ENCODE data around the gene ARHGEF38. TPM values are rescaled to one million over a fixed set of nuclear protein-coding genes. Genes with fewer than 3 reads are reported as not detected.
"Not testable (repeated sequence)": the region's sequence is repeated elsewhere in the genome, so short reads cannot be mapped to it uniquely, and the experiment has no call there.

Gene ARHGEF38
- total RNA-seq, 1 experiment from 2014 or later = not detected

- in situ Hi-C loops (cut with HindIII; ENCODE audit: low pct_unique_long_range_greater_than_20kb, low sequenced_read_pairs) = no loop called here
- peak; percentile 62 for DNase-seq (ENCODE audit: low read depth, low spot score)
These were observed 114.3 kb downstream of the ARHGEF38 start for GRCh38 chr4:105666693-105667092.

DNA sequence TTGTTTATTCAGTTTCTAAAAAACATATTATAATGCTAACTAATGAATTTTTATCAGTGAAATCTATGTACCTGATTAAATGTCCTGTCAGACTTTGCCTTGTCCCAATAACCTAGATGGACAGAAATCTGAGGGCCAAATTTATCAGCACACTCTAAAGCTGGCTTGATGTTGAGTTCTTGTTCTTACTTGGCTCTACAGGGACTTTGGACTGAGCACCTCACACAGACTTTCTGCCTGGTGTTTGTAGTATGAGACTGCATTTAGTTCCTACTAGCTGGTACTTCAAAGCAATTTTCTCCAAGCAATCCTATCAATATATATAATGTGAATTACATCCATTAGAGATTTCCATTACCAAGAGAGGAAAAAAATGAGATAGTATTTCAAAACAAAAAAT, 118.3 kb downstream of the ARHGEF38 start:
- in situ Hi-C loops (cut with HindIII; ENCODE audit: low pct_unique_long_range_greater_than_20kb, low sequenced_read_pairs) = no loop called here
- no peak for DNase-seq (ENCODE audit: low read depth, low spot score)

- no peak for DNase-seq (ENCODE audit: low read depth, low spot score)
- in situ Hi-C loops (cut with HindIII; ENCODE audit: low pct_unique_long_range_greater_than_20kb, low sequenced_read_pairs) = no loop called here
These were observed 118.9 kb downstream of the ARHGEF38 start for GRCh38 chr4:105671301-105671700.

DNA sequence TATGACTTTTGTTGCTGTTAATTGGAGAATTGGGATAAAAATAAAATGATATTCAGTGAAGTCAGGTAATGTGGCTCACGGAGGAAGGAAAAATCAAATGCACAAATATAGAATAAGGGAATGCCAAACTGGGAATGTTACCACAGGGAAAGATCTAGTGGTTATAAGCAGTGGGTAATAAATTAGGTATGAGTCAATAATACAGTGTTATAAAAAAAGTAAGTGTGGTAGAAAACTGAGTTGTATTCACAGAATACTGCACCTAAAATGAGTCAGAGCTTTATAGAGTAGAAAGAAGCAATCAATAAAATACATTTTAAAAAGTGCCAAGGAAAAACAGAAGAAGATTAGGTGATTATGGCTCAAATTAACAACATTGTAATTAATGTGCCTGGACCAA, 121.6 kb downstream of the ARHGEF38 start:
- no peak for DNase-seq (ENCODE audit: low read depth, low spot score)
- in situ Hi-C loops (cut with HindIII; ENCODE audit: low pct_unique_long_range_greater_than_20kb, low sequenced_read_pairs) = no loop called here

DNA sequence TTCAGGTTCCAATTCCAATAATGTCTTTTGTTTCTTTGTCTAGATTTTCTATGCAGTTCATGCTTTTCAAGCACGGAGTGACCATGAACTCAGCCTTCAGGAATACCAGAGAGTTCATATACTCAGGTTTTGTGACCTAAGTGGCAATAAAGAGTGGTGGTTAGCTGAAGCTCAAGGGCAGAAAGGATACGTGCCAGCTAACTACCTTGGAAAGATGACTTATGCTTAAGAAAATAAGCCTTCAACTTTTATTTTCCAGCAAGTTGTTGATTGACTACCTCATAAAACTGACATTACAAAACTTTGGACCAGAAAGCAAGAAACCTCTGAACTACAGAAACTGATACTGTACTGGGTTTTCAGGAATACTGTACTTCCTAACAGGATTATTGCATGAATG, 125.3 kb downstream of the ARHGEF38 start:
- no peak for DNase-seq (ENCODE audit: low read depth, low spot score)

DNA sequence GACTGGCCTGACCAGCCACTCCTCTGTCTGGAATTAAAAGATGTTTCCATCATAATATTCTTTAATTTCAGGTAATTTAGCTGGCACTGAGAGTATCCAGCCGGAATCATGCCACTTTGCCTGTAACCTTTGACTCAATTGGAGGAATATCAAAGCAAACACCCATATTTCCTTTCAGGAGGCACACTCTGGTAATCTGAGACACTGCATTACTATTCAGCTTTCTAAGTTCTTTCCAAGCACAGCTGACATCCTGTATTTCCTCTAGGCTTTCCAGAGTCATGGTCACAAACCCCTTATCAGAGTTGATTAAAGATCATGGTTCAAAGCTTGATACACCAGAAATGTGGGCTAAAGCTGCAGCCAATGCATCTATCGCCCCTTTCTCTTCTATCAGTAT, 126.8 kb downstream of the ARHGEF38 start:
- no peak for DNase-seq (ENCODE audit: low read depth, low spot score)
- in situ Hi-C loops (cut with HindIII; ENCODE audit: low pct_unique_long_range_greater_than_20kb, low sequenced_read_pairs) = no loop called here

More for the DNA sequence above, 125.3 kb downstream of the ARHGEF38 start:
- in situ Hi-C loops (cut with HindIII; ENCODE audit: low pct_unique_long_range_greater_than_20kb, low sequenced_read_pairs) = no loop called here

DNA sequence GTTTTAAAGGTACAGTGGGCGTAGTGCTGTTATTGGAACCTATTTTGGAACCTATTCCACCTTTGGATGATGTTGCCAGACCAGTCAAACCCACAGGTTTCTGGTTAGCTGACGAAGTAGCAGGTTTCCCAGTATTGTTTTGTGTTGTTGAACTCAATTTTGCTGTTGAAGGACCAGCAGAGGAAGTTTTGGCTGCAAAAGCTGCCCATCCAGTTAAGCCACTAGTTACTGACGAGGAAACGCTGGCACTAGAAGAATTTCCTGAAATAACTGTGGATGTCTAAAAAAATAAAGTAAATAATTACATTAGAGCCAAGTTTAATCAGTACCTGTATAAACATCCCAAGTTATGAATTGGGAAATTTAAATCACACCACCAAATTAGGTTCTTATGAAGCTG, 130.6 kb downstream of the ARHGEF38 start:
- in situ Hi-C loops (cut with HindIII; ENCODE audit: low pct_unique_long_range_greater_than_20kb, low sequenced_read_pairs) = no loop called here
- no peak for DNase-seq (ENCODE audit: low read depth, low spot score)

GRCh38 chr4:105686571-105686970, 134.2 kb downstream of the ARHGEF38 start:
- in situ Hi-C loops (cut with HindIII; ENCODE audit: low pct_unique_long_range_greater_than_20kb, low sequenced_read_pairs) = no loop called here
- peak; percentile 1 for DNase-seq (ENCODE audit: low read depth, low spot score)

DNA sequence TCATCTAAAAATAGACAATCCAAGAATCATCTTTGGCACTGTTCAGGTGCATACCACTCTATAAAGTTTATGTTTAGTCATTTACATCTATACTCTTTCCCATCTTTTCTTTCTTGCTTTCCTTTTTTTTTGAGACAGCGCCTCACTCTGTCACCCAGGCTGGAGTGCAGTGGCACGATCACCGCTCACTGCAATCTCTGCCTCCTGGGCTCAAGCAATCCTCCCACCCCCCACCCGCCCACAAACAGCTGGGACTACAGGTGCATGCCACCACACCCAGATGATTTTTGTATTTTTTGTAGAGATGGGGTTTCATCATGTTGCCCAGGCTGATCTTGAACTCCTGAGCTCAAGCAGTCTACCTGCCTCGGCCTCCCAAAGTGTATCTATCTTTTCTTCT, 142.4 kb downstream of the ARHGEF38 start:
- in situ Hi-C loops (cut with HindIII; ENCODE audit: low pct_unique_long_range_greater_than_20kb, low sequenced_read_pairs); DNase-seq (ENCODE audit: low read depth, low spot score): not testable (repeated sequence)

- in situ Hi-C loops (cut with HindIII; ENCODE audit: low pct_unique_long_range_greater_than_20kb, low sequenced_read_pairs); DNase-seq (ENCODE audit: low read depth, low spot score): not testable (repeated sequence)
These were observed 143.4 kb downstream of the ARHGEF38 start for GRCh38 chr4:105695832-105696231.

- no peak for DNase-seq (ENCODE audit: low read depth, low spot score)
- in situ Hi-C loops (cut with HindIII; ENCODE audit: low pct_unique_long_range_greater_than_20kb, low sequenced_read_pairs) = no loop called here
These were observed 146.2 kb downstream of the ARHGEF38 start for GRCh38 chr4:105698607-105699006.

- DNase-seq (ENCODE audit: low read depth, low spot score) = no peak
- in situ Hi-C loops (cut with HindIII; ENCODE audit: low pct_unique_long_range_greater_than_20kb, low sequenced_read_pairs) = no loop called here
These were observed 155.4 kb downstream of the ARHGEF38 start for GRCh38 chr4:105707782-105708180.

GRCh38 chr4:105708181-105709080, 156.0 kb downstream of the ARHGEF38 start, which contains the start of the genes GSTCD and INTS12:
TSS of gene GSTCD (plus strand) at chr4:105708784. CDS start at chr4:105717614, 8,830 bp downstream.
TSS of gene INTS12 (minus strand) at chr4:105708689. CDS start at chr4:105700005, 8,684 bp downstream.
- DNase-seq (ENCODE audit: low read depth, low spot score) = peak; percentile 87
- in situ Hi-C loops (cut with HindIII; ENCODE audit: low pct_unique_long_range_greater_than_20kb, low sequenced_read_pairs) = no loop called here

DNA sequence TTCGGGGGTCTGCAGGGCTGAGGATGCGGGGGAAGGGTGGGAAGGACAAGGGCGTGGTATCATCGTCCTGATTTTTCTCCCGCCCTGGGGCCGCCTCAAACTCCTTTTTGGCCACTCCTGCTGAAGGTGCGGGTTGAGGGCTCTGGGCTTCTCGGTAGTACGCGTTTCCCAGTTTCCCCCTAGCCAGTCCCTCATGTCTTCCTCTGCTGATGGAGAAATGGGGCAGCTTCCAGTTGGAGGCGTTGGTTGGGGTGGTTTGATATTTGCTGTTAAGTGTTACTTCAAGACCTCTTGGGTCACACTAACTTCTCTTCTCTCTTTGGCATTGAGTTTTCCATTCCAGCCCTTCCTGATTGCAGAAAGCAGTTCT, 156.6 kb downstream of the ARHGEF38 start:
- DNase-seq (ENCODE audit: low read depth, low spot score) = peak; percentile 9
- in situ Hi-C loops (cut with HindIII; ENCODE audit: low pct_unique_long_range_greater_than_20kb, low sequenced_read_pairs) = no loop called here

DNA sequence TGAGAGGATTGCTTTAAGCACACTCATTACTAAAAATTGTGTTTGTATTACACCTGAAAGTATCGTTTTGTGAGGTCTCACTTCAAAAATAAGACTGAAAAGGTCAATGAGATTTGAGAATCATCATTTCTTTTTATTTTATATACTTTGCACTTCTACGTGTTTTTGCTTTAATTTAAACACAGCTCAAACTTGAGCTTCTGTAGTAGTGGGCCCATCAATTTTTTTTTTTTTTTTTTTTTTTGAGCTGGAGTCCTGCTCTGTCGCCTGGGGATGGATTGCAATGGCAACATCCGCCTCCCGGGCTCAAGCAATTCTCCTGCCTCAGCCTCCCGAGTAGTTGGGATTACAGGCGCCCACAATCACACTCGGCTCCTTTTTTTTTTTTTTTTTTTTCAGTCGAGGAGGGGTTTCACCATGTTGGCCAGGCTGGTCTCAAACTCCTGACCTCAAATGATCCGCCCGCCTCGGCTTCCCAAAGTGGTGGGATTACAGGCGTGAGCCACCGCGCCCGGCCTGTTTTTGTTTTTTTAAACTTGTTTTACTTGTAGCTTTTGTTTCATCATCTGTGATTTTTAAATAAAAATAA, 157.7 kb downstream of the ARHGEF38 start:
- no peak for DNase-seq (ENCODE audit: low read depth, low spot score)
- in situ Hi-C loops (cut with HindIII; ENCODE audit: low pct_unique_long_range_greater_than_20kb, low sequenced_read_pairs) = no loop called here

- DNase-seq (ENCODE audit: low read depth, low spot score) = peak; percentile 11
- in situ Hi-C loops (cut with HindIII; ENCODE audit: low pct_unique_long_range_greater_than_20kb, low sequenced_read_pairs) = no loop called here
These were observed 158.3 kb downstream of the ARHGEF38 start for GRCh38 chr4:105710678-105711077.

GRCh38 chr4:105712766-105713165, 160.3 kb downstream of the ARHGEF38 start:
- no peak for DNase-seq (ENCODE audit: low read depth, low spot score)
- in situ Hi-C loops (cut with HindIII; ENCODE audit: low pct_unique_long_range_greater_than_20kb, low sequenced_read_pairs) = no loop called here

GRCh38 chr4:105714071-105714521, 161.7 kb downstream of the ARHGEF38 start:
- in situ Hi-C loops (cut with HindIII; ENCODE audit: low pct_unique_long_range_greater_than_20kb, low sequenced_read_pairs) = no loop called here
- DNase-seq (ENCODE audit: low read depth, low spot score) = no peak

DNA sequence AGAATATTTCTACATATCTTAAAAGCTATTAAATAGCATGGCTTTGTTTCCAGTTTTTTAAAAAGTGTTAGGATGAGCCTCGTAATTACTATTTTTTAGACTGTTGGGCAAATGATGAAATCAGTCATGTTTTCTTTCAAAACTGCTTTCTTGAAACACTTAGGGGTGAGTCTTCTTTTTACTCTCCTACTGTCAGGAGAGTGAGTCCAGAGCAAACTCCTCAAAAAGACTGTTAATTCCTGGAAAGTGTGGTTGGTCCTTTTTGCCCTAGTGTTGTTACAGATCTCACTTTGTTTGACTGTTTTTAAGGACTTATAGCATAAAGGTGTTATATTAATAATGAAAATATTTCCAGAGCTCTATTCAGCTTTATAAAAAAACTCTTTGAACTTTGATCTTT, 162.5 kb downstream of the ARHGEF38 start:
- in situ Hi-C loops (cut with HindIII; ENCODE audit: low pct_unique_long_range_greater_than_20kb, low sequenced_read_pairs) = no loop called here
- DNase-seq (ENCODE audit: low read depth, low spot score) = no peak

Data from SK-MEL-5 (cell line).